SK-N-SH (cell line): ENCODE data around the gene CBFA2T2. TPM values are rescaled to one million over a fixed set of nuclear protein-coding genes. Genes with fewer than 3 reads are reported as not detected.

ENCODE experiments used
- CTCF ChIA-PET: fragments of 300-600, 350-600 bp; formaldehyde crosslinking; extraction: SDS; loops from one replicate; lab custom pipeline; 2021; lab: Yijun Ruan, JAX
- POLR2A ChIA-PET: fragments of 350-600 bp; sonication (Branson Sonifier 250); formaldehyde crosslinking; extraction: SDS; loops from one replicate; lab custom pipeline; 2020; ENCODE audit warnings: antibody characterized with exemption, inconsistent platforms; lab: Yijun Ruan, JAX
- DNase-seq: peaks from one replicate; pipeline ENCODE4 v3.0.0; 2012
- H2AFZ ChIP-seq: fragments of 200-600 bp; sonication (generic); 2 replicates; pipeline ENCODE4 v1.8.1; 2016; ENCODE audit warnings: antibody characterized with exemption, mild to moderate bottlenecking, low read depth
- H3F3A ChIP-seq: fragments of 200-600 bp; sonication (generic); replicated peaks from 2 replicates; pipeline ENCODE3; 2016; ENCODE audit warnings: antibody characterized with exemption, mild to moderate bottlenecking; ENCODE audit not compliant: insufficient read depth
- H3K27ac ChIP-seq, 2 experiments: fragments of 200-500 bp in 1 of 2; fragments of 200-600 bp in 1 of 2; sonication (Bioruptor generic) in 1 of 2; sonication (generic), shearing (Covaris generic) in 1 of 2; 2 replicates each; pipeline versions ENCODE4 v1.5.1 to v1.6.1; 2014 to 2016; ENCODE audit warnings: low read depth in 2 of 2, inconsistent platforms in 1 of 2, low read length in 1 of 2, mild to moderate bottlenecking in 1 of 2, mixed read lengths in 1 of 2
- H3K27me3 ChIP-seq: fragments of 200-600 bp; sonication (generic), shearing (Covaris generic); 2 replicates; pipeline ENCODE4 v1.6.1; 2016; ENCODE audit warnings: mixed run types; ENCODE audit not compliant: insufficient read depth
- H3K36me3 ChIP-seq, 2 experiments: fragments of 200-500 bp in 1 of 2; fragments of 200-600 bp in 1 of 2; sonication (Bioruptor generic) in 1 of 2; sonication (generic) in 1 of 2; replicated peaks in 1 of 2; 2 replicates each; pipeline versions ENCODE3 to v1.5.1; 2014 to 2016; ENCODE audit warnings: low read length in 1 of 2, mild to moderate bottlenecking in 1 of 2; ENCODE audit not compliant: insufficient read depth in 2 of 2, control insufficient read depth in 1 of 2
- H3K4me1 ChIP-seq, 2 experiments: fragments of 200-500 bp in 1 of 2; fragments of 200-600 bp in 1 of 2; sonication (Bioruptor generic) in 1 of 2; sonication (generic), shearing (Covaris generic) in 1 of 2; 2 replicates each; pipeline versions ENCODE4 v1.5.1 to v1.6.1; 2014 to 2016; ENCODE audit warnings: low read depth in 1 of 2, low read length in 1 of 2, mixed run types in 1 of 2; ENCODE audit not compliant: insufficient read depth in 2 of 2, control insufficient read depth in 1 of 2
- H3K4me2 ChIP-seq: fragments of 200-600 bp; sonication (generic), shearing (Covaris generic); 2 replicates; pipeline ENCODE4 v1.6.1; 2017; ENCODE audit warnings: mixed run types
- H3K4me3 ChIP-seq, 2 experiments: fragments of 200-500 bp in 1 of 2; fragments of 200-600 bp in 1 of 2; sonication (Bioruptor generic) in 1 of 2; sonication (generic), shearing (Covaris generic) in 1 of 2; 2 replicates each; pipeline versions ENCODE4 v1.5.1 to v1.8.1; 2014 to 2016; ENCODE audit warnings: low read depth in 2 of 2, inconsistent platforms in 1 of 2, low read length in 1 of 2, mild to moderate bottlenecking in 1 of 2, mixed read lengths in 1 of 2, moderate library complexity in 1 of 2
- H3K79me2 ChIP-seq: fragments of 200-600 bp; sonication (generic); 2 replicates; pipeline ENCODE4 v1.8.1; 2017; ENCODE audit warnings: mild to moderate bottlenecking; ENCODE audit not compliant: insufficient read depth
- H3K9ac ChIP-seq: fragments of 200-600 bp; sonication (generic); 2 replicates; pipeline ENCODE4 v1.6.1; 2017; ENCODE audit warnings: mixed run types
- H3K9me2 ChIP-seq: fragments of 200-600 bp; sonication (generic); 2 replicates; pipeline ENCODE4 v1.6.1; 2017; ENCODE audit warnings: mixed run types
- H3K9me3 ChIP-seq: fragments of 200-600 bp; sonication (generic); 2 replicates; pipeline ENCODE4 v1.6.1; 2017; ENCODE audit warnings: mixed run types, mild to moderate bottlenecking, moderate library complexity
- H4K20me1 ChIP-seq: fragments of 200-600 bp; sonication (generic); 2 replicates; pipeline ENCODE4 v1.6.1; 2017; ENCODE audit warnings: mild to moderate bottlenecking, mixed run types; ENCODE audit not compliant: insufficient read depth
- CTCF ChIP-seq: fragments of 200-600 bp; sonication (generic); IDR thresholded peaks from 2 replicates; pipeline ENCODE4 v1.6.1; 2017; ENCODE audit warnings: antibody characterized with exemption, mild to moderate bottlenecking, moderate library complexity
- GABPA ChIP-seq: IDR thresholded peaks from 2 replicates; pipeline ENCODE4 v1.4.0; 2012; ENCODE audit warnings: low read depth, mild to moderate bottlenecking
- JUND ChIP-seq: IDR thresholded peaks from 2 replicates; pipeline ENCODE4 v1.4.0; 2012
- MAX ChIP-seq: IDR thresholded peaks from 2 replicates; pipeline ENCODE4 v1.4.0; 2012; ENCODE audit warnings: low read depth
- MEF2A ChIP-seq: IDR thresholded peaks from 2 replicates; pipeline ENCODE4 v1.4.0; 2012; ENCODE audit warnings: low read depth, borderline replicate concordance
- MXI1 ChIP-seq: IDR thresholded peaks from 2 replicates; pipeline ENCODE4 v1.6.1; 2012; ENCODE audit warnings: mild to moderate bottlenecking, low read depth, low read length, improper control_type of control experiment
- SMC3 ChIP-seq: IDR thresholded peaks from 2 replicates; pipeline ENCODE4 v1.6.1; 2012; ENCODE audit warnings: low read depth, low read length, improper control_type of control experiment
- TCF12 ChIP-seq: IDR thresholded peaks from 2 replicates; pipeline ENCODE4 v1.4.0; 2012
- WGBS: methylation state at CpG from one replicate; pipeline ENCODE4 v1.1.6; 2017; ENCODE audit warnings: low lambda C conversion rate; 5-methylcytosine and 5-hydroxymethylcytosine counted together
- polyA plus RNA-seq, 3 experiments: library from polyadenylated mRNA; depleted of rRNA; stranded (reverse); fragments of >200 nt; gene quantifications; 2 replicates each; pipeline ENCODE4 v1.2.3, GENCODE V29; 2012

The CBFA2T2 gene
- polyA plus RNA-seq, 1 of the 3 experiments (the other 2 are of a cell fraction) = 11.0 TPM

DNA sequence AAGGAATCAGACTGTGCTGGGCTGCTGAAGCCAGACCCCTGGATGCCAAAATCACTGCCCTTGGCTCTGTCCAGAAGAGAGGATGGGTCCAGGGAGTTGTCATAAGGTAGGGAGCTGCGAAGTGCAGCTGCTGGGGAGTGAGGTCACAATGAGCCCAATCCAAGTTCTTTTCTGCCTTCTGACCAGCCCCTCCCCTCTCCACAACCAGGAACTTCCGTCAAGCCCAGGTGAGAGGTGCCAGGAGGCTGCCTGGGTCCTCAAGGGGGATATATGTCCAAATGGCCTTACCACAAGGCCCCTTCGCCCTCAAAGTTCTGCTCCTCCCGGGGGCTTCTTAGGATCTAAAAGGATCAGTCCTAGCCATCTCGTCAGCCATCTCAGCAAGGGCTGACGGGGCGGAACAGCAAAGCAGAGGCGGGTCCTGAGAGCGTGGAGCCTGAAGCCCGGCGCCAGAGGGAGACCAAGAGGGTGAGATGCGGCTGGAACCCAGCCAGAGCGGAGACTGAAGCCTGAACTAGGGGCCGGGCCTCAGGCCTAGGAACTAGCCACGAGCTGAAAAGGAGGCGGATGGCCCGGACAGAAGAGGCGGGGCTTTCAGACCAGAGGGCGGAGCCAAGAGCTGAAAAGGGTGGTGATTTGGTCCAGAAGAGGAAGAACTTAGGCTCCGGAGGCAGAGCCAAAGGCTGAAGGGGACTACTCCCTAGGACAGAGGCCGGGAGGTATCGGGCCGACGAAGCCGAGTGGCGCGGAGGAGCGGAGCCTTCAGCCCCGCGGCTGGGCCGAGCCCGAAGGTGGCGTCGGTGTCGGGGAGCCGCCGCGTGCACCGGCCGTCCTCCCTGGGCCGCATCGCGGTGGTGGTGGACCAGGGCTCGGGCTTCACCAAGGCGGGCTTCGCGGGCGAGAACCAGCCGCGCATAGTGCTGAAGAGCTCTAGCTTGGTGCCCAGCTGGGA is 176.7 kb downstream of the CBFA2T2 start, which contains the start of gene ACTL10 (continued):
- TF ChIP-seq CTCF = peak; percentile 35
- TF ChIP-seq GABPA = peak; percentile 26; the same call in 1 of the 2 replicates
- TF ChIP-seq SMC3 = peak; percentile 19; the same call in 1 of the 2 replicates
- no peak for TF ChIP-seq TCF12
- TF ChIP-seq MAX = peak; percentile 75
- TF ChIP-seq JUND = no peak

GRCh38 chr20:33667245-33667675 is 177.4 kb downstream of the CBFA2T2 start:
- Histone ChIP-seq H3K27ac (peak overlapping the region; percentile 44 to 87; a peak in 3 of 4 replicates), H3K79me2 (peaks cover under 1% of the 10 kb centered on the region; the same call in 1 of the 2 replicates), H3F3A (peaks cover 25% of the 10 kb centered on the region), H3K4me3 (peak overlapping the region; percentile 41 to 52; a peak in 3 of 4 replicates), H3K9me3 (no peaks in the 10 kb centered on the region), H3K4me1 (peaks cover under 1 to 44% of the 10 kb centered on the region in 2 experiments; a peak in 2 of 4 replicates), H4K20me1 (0 out of 2 replicates have a peak, but pooled peaks cover 1% of the 10 kb centered on the region), H2AFZ (no peak overlapping the region), H3K27me3 (no peaks in the 10 kb centered on the region), H3K9ac (no peak overlapping the region), H3K4me2 (peak overlapping the region; percentile 75; the same call in 1 of the 2 replicates), H3K9me2 (no peaks in the 10 kb centered on the region), H3K36me3 (peaks cover 8 to 17% of the 10 kb centered on the region in 2 experiments)
- WGBS = 61% methylated on average over 16 of the region's 55 CpGs
- CTCF ChIA-PET = interaction anchor here (0.5 to 10.6 kb wide), 61 partner anchors 9 to 765 kb away, joined by 3 to 114 read pairs (median 4); partner anchors contain the start of genes CBFA2T2, CDK5RAP1, PXMP4 and SNTA1
- 0 out of 2 replicates have a peak, but pooled peaks have one; percentile 21 for TF ChIP-seq MXI1
- TF ChIP-seq MEF2A = no peak
- POLR2A ChIA-PET = interaction anchor here (0.9 to 1.6 kb wide), 9 partner anchors 13 to 273 kb away, joined by 3 to 8 read pairs (median 4); partner anchors contain the start of genes CBFA2T2 and SNTA1
- peak; percentile 74 for DNase-seq
